Tongue (tissue), 2 donors: ENCODE results near the gene GNMT. TPM values are rescaled to one million over a fixed set of nuclear protein-coding genes. Genes with fewer than 3 reads are reported as not detected.
A peak's percentile ranks its signal among the peaks of the same experiment; 100 is the strongest.
"Not testable (repeated sequence)": the region's sequence is repeated elsewhere in the genome, so short reads cannot be mapped to it uniquely, and the experiment has no call there.

Experiments used
- DNase-seq: peaks from one replicate; pipeline ENCODE4 v3.0.0-alpha.2; 2015
- total RNA-seq: library from RNA; depleted of rRNA; stranded (reverse); fragments of >200 nt; gene quantifications from one replicate; pipeline ENCODE4 v1.2.3, GENCODE V29; 2014

The GNMT gene
- total RNA-seq, 1 donor from 2014 or later, result 0.41 TPM

GRCh38 chr6:42978487-42978838, 17.9 kb downstream of the GNMT start:
- DNase-seq, result no peak

DNA sequence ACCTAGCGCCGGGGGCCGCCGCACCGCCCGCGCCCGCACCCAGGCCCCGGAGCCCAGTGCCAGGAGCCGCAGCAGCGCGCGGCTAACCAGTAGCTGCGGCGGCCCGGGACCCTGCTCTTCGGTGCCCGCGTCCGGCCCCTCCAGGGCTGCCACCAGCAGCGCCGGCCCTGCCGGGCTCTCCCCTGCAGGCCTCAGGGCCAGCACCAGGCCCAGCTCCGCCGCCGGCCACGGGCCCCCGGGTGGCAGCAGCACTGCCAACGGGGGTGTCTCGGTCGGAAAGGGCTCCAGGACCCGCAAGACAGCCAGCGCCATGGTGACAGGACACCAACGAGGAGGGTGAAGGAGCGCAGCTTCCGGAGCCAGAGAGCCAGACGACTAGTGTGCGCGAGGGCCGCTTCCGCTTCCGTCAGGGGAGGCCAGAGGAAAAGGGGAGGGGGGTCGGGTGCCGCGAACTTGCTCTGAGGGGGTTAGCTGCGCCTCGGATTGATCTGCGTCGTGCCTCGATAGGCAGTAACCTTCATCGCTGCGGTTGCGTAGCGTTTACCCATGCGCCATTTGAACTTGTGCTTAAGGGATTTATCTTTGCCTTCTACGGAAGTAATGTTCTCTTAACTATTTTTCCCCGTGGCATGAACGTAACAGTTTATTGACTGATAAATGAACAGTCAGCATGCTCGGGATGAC, 18.4 kb downstream of the GNMT start, which contains the start of gene PEX6:
PEX6 (minus strand) TSS at position 343 of the 684 bp plus-strand sequence; CDS start at position 312, 31 bp downstream.
- DNase-seq, result peak; percentile 94

- DNase-seq, result no peak
These were observed 19.1 kb downstream of the GNMT start for GRCh38 chr6:42979523-42980177.

DNA sequence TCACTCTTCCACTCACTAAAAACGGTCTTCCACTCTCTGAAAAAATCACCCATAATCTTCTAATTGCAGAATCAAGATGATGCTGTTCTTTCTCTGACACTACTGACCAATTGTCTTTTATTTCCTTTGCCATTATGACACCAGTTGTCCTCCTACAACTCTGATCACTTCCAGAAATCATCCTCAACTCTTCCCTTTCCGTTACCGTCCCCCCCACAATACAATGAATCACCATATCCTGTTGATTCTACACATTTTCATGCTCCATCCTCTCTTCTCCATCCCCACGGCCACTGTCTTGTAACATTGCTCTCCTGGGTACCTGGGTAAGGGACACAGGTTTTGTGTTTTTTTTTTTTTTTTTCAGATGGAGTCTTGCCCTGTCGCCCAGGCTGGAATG, 21.3 kb downstream of the GNMT start:
- no peak for DNase-seq

DNA sequence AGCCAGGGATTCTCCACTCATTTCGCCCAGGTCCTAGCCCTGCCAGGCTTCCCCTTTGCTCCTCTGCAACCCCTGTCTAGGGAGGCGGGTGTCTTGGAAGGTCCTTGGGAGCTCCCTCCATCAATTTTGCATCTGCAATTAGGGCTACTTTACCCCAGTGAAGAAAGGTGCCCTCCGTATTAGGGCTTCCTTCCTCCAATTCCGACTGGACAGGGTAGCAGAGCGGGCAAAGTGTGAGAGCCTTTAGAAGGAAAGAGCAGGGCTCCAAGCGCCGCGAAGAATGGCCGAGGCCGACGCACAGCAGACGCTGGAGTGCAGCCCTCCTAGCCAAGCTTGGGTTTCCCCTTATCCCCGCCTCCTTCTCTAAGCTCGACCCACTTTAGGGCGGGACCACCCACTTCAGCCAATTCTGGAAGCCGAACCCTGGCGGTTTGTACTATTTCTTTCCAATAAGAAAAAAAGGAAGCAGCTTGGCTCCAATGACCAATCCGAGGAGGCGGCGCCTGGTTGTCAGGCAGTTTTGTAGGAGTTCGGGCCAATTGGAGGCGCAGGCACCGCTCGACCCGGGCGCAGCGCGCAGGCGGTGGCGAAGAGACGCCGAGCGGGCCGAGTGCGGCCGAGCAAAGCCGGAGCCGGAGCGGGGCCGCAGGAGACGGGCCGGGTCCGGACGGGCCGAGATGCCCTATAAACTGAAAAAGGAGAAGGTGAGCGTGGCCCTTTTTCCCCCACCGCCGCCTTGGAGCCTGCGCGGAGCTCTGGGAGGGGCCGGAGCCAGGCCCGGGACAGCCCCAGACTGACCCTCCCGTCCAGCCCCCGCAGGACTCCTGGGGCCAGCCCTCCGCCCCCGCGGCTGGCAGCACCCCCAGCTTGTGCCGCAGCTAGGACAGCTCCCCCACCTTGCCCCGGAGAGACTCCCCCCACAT, 23.7 kb downstream of the GNMT start, which contains the start of gene PPP2R5D:
PPP2R5D (plus strand) TSS at position 570 of the 923 bp plus-strand sequence; CDS start at position 678, 108 bp downstream.
- peak; percentile 99 for DNase-seq

- DNase-seq, result peak; percentile 36
These were observed 24.4 kb downstream of the GNMT start for GRCh38 chr6:42984924-42985475.

GRCh38 chr6:42987533-42988451, 27.2 kb downstream of the GNMT start:
- DNase-seq, result no peak

DNA sequence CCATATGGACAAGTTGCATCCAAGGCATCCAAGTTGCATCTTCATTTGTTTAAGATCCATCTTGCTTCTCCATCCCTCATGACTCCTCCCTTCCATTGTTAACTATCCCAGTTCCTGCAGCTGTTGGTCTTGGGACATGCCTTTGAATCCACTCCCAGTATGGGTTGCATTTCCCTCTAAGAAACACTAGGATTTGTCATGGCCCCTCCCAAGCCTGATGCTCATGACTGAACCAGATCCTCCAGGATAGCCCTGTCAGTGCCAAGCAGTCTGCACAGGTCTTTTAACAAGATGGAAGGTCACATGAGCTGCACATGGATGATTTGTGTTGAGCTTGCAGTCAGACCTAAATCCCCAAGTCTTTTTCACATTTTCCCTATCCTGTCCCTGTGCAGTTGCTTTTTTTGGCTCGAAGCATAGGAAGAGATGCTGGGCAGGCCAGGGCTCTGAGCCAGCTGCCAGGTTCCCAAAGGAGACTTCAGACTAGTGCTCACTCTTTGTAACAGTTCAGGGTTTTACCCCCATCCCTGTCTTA, 28.0 kb downstream of the GNMT start:
- DNase-seq, result peak; percentile 46

DNA sequence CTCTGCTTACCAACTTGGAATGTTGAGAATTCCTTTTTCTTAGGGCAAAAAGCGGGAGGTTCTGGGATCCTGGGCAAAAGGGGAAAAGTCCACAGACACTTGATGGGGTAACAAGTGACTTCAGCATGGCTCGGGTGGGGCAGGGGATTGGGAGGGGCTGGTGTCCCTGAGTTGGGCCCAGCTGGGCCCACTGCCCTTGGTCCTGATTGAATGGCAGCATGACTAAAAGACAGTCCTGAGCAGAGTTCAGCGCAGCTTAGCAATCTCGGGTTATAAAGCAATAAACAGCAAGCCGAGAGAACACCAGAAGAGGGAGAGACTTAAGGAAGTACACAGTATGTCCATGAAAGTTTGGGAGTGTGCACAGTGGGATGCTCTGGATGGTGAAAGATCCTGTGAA, 29.4 kb downstream of the GNMT start:
- DNase-seq, result no peak

- DNase-seq, result no peak
These were observed 32.9 kb downstream of the GNMT start for GRCh38 chr6:42993445-42993844.

DNA sequence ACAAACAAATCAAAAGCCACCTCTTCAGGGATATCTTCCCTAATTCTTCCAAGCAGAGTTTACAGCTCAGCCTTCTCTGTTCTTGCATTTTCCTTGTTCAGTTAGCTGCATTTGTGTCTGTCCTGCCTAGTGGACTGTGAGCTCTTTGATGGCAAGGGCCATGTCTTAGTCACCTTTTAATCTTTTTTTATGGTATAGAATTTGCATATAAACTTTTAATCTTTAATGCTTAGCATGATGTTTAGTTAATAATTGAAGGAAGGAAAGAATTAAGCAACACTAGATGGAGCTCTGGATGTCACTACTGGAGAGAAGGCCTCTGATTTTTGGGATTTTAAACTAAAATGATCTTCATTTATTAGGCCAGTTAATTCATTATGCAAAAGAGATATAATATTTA, 36.0 kb downstream of the GNMT start:
- no peak for DNase-seq

- DNase-seq, result not testable (repeated sequence)
These were observed 37.7 kb downstream of the GNMT start for GRCh38 chr6:42998205-42998604.

- DNase-seq, result no peak
These were observed 41.3 kb downstream of the GNMT start for GRCh38 chr6:43001843-43002242.

GRCh38 chr6:43005844-43006243, 45.3 kb downstream of the GNMT start:
- no peak for DNase-seq

DNA sequence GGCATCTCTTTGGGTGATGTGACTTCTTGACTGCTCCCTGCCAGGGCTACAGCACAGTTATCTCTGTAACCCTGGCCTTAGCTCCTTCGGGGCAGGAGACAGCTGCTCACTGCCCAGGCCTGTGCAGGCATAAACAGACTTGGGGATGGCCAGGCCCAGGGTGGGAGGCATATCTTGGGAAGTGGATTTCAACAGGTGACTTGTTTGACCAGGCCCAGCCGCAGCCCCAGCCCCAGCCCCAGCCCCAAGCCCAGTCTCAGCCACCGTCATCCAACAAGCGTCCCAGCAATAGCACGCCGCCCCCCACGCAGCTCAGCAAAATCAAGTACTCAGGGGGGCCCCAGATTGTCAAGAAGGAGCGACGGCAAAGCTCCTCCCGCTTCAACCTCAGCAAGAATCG, 45.7 kb downstream of the GNMT start:
- DNase-seq, result no peak

DNA sequence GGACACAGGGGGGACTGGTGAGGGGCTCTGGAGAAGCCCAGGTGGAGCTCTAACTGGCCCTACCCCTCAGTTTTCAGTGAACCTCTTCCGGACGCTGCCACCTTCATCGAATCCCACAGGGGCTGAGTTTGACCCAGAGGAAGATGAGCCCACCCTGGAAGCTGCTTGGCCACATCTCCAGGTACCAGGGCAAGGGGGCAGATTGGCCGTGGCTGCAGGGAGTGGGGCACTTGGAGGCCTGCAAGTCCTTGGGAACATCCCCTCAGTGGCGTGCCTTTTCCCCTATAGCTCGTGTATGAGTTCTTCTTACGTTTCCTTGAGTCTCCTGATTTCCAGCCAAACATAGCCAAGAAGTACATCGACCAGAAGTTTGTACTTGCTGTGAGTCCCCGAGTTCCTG, 46.6 kb downstream of the GNMT start:
- DNase-seq, result no peak

GRCh38 chr6:43009124-43009523, 48.6 kb downstream of the GNMT start:
- DNase-seq, result peak; percentile 50

DNA sequence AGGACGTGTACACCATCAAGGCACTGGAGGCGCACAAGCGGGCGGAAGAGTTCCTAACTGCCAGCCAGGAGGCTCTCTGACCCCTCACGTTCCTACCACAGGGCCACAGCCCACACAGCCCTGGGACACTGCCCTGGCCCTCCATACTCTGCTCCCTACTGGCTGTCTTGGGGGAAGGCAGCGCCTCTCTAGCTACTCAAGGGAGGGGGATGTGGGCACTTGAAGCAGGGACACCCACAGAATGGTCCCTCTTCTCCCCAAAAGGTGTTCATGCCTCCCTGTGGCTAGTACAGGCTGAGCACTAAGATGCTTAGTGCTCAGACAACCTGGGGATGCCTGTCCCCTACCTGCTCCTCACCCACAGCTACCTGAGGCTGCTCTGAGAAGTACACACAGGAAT, 50.7 kb downstream of the GNMT start:
- no peak for DNase-seq

DNA sequence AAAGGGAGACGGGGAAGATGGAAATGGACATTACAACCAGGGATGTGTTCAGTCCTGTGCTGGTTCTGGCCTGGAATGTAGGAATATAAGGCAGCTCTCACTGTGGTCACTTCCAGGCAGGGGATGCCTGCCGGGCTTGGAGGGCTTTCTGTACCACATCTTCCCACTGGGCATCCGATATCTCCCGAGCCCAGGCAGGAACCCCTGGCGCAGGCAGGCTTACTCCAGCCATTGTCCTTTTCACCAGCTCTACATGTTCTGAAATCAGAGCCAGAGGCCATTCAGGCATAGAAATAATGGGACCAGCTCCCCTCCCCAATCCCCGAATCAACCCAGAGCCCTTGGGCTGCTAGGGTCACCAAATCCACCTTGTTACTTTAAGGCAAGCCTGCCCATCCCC, 51.8 kb downstream of the GNMT start:
- no peak for DNase-seq

DNA sequence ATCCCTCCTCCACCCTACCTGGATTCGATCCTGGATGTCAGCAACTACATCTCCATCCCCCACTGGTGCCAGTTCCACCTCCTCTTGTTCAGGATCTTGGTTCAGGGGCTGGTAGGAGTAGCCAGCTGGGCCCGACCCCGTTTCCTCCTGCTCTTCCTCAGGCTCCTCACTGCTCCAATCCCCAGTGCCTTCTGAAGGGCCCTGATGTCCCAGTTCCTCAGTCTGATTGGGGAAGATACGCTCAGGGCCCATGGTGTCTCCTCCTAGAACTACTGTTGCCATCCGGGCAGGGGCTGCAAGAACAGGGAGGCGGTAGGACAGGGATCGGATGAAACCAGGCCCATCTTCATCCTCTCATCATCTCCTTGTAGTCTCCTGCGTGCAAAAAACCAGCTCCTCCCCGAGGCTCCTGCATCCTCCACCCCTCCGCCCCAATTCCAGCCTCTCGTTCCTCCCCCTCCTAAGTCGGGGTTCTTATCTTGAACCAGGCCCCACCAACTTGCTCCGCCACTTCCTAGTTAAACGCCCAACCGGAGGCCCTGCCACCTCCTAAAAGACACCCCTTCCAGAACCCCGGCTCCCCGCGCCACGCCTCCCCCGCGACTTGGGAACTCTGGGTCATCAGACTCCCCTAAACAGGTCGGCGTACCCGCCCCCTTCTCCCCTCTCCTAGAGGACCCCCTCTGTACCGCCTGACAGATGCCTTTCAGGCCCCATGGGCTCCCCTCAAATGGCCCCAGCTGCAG, 52.7 kb downstream of the GNMT start:
- no peak for DNase-seq
